Measurements from ENCODE around the gene NHERF2. TPM values are rescaled to one million over a fixed set of nuclear protein-coding genes. Genes with fewer than 3 reads are reported as not detected.

The NHERF2 gene
- total RNA-seq, 4 donors from 2014 or later: 13.8 to 36.5 (median 21.8) TPM

DNA sequence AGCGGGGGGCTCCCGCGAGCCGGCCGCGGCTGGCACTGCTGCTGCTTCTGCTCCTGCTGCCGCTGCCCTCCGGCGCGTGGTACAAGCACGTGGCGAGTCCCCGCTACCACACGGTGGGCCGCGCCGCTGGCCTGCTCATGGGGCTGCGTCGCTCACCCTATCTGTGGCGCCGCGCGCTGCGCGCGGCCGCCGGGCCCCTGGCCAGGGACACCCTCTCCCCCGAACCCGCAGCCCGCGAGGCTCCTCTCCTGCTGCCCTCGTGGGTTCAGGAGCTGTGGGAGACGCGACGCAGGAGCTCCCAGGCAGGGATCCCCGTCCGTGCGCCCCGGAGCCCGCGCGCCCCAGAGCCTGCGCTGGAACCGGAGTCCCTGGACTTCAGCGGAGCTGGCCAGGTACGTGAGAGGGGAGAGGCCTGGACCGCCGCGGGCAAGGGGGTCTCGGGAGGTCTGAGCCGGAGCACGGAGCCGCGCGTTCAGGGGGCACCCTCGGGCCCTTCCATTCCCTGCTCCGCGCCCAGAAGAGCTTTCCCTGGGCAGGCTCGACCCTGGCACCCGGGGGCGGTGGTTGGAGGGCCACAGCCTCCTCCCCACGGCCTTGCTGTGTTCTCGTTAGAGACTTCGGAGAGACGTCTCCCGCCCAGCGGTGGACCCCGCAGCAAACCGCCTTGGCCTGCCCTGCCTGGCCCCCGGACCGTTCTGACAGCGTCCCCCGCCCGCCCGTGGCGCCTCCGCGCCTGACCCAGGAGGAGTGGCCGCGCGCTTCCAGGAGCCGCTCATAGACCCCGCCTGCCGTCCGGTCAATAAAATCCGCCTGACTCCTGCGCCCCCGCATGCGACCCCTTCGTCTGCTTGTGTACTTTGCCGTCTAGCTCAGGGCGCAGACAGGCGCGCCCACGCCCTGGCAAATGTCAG, 6.5 kb upstream of the NHERF2 start:
- Histone ChIP-seq H3K27me3 (peaks cover 34% of the 10 kb centered on the region), H3K27ac (no peak overlapping the region), H3K4me3 (peak overlapping the region; percentile 13), H3K4me1 (peaks cover 43% of the 10 kb centered on the region), H3K36me3 (no peaks in the 10 kb centered on the region), H3K9me3 (no peaks in the 10 kb centered on the region)
- under 1% methylated on average over 38 of the region's 96 CpGs for WGBS
- TF ChIP-seq EP300 (IDR thresholded peaks at IDR 0.05): no peak
- TF ChIP-seq POLR2A (IDR thresholded peaks at IDR 0.05): no peak
- TF ChIP-seq POLR2AphosphoS5 (IDR thresholded peaks at IDR 0.05): no peak
- TF ChIP-seq, protein P1, sequence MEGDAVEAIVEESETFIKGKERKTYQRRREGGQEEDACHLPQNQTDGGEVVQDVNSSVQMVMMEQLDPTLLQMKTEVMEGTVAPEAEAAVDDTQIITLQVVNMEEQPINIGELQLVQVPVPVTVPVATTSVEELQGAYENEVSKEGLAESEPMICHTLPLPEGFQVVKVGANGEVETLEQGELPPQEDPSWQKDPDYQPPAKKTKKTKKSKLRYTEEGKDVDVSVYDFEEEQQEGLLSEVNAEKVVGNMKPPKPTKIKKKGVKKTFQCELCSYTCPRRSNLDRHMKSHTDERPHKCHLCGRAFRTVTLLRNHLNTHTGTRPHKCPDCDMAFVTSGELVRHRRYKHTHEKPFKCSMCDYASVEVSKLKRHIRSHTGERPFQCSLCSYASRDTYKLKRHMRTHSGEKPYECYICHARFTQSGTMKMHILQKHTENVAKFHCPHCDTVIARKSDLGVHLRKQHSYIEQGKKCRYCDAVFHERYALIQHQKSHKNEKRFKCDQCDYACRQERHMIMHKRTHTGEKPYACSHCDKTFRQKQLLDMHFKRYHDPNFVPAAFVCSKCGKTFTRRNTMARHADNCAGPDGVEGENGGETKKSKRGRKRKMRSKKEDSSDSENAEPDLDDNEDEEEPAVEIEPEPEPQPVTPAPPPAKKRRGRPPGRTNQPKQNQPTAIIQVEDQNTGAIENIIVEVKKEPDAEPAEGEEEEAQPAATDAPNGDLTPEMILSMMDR (IDR thresholded peaks at IDR 0.05): no peak
- DNase-seq (ENCODE audit: low spot score in 2 of 2): no peak

DNA sequence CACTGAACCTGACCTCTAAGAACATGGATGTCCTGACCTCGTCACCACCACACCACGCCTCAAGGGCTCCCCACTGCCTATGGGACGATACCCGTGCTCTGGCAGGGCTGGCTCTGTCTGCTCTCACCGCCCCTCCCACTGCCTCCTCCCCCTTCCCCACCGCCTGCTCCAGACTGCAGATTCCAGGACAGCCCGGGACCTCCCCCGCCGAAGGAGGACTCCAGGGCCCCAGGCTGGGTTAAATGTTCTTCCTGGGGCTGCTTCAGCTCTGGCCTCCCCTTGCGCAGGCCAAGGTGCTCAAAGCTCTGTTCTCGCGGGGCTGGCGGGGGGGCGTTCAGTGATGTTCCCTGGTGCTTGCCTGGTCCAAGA, 4.0 kb upstream of the NHERF2 start:
- Histone ChIP-seq H3K36me3 (no peaks in the 10 kb centered on the region), H3K27me3 (peaks cover 34% of the 10 kb centered on the region), H3K4me1 (peaks cover 50% of the 10 kb centered on the region), H3K27ac (no peak overlapping the region), H3K9me3 (no peaks in the 10 kb centered on the region), H3K4me3 (peak overlapping the region; percentile 30)
- TF ChIP-seq POLR2AphosphoS5 (IDR thresholded peaks at IDR 0.05): no peak
- TF ChIP-seq EP300 (IDR thresholded peaks at IDR 0.05): no peak
- no peak for TF ChIP-seq POLR2A (IDR thresholded peaks at IDR 0.05)
- TF ChIP-seq, protein P1 (IDR thresholded peaks at IDR 0.05): no peak
- 0% methylated on average over 8 of the region's 14 CpGs for WGBS
- DNase-seq (ENCODE audit: low spot score in 2 of 2): no peak

DNA sequence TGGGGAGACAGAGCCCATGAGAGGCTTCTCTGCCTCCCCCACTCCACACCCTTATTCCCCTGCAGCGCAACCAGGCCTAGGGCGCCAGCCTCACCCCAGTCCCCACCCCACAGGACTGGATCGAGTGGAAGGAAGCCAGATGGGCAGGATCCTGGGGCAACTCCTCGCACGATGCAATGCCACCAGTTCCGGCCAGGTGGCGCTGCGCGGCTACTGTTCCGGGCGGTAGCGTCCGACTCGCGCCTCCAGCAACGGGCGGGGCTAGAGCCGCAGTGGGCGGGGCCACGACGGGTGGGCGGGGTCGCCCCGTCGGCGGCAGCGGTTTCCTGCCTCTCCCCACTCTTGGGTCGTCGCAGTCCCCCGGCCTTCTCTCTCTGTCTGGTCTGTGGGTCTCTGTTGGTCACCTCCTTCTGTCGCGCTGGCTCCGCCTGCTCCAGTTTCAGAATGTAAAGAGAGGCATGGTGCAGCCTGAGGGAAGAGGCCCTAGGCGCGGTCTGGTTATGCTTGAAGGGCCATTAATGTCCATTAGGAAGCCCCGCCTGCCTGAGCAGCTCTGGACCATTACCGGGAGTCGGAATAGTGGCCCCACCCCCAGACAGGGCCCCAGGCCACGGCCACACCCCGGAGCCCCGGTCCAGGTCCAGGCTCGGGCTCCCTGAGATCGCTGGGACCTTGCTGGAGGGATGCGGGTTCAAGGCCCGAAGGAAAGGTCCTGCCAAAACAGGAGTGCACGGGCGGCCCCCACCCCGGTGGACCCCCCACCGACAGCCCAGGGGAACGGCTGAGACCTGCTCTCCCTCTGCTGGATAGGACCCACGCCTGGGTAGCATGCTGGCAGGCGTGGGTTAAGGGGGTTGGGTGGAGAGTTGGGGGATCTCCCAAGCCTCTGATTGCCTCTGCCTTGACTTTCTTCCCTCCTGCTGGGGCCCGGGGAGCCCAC, 3.3 kb upstream of the NHERF2 start:
- 8% methylated on average over 18 of the region's 53 CpGs for WGBS
- Histone ChIP-seq H3K36me3 (no peaks in the 10 kb centered on the region), H3K4me3 (peak overlapping the region; percentile 30), H3K9me3 (no peaks in the 10 kb centered on the region), H3K27ac (peak overlapping the region; percentile 33), H3K27me3 (peaks cover 34% of the 10 kb centered on the region), H3K4me1 (peaks cover 54% of the 10 kb centered on the region)
- peak; percentile 96 to 97 for DNase-seq (ENCODE audit: low spot score in 2 of 2)
- no peak for TF ChIP-seq POLR2A (IDR thresholded peaks at IDR 0.05)
- TF ChIP-seq POLR2AphosphoS5 (IDR thresholded peaks at IDR 0.05): peak in 1 of 3 donors; percentile 41
- TF ChIP-seq, protein P1 (IDR thresholded peaks at IDR 0.05): peak; percentile 92 to 99

DNA sequence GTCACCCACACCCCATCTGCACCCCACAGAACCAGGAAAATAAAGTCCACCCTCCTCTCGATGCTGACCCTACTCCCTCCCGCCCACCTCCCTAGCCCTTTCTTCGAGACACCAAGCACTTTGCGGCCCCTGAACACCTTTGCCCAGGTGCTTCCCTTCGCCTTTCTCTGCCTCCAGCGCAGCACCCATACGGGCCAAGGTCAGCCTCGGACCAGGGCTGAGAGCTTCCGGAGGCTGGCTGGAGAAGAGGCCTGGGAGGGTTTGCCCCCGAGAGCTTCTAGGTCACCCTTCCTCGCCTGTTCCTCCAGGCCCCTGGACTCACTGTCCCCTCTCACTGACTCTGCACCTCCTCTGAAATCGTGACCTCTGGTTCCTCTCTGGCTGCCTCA, 2.7 kb upstream of the NHERF2 start:
- H3K27me3 ChIP-seq: peaks cover 28% of the 10 kb centered on the region
- WGBS: 91% methylated on average over 12 of the region's 12 CpGs
- no peaks in the 10 kb centered on the region for H3K36me3 ChIP-seq
- DNase-seq (ENCODE audit: low spot score in 2 of 2): no peak
- H3K27ac ChIP-seq: no peak overlapping the region
- peak overlapping the region; percentile 30 for H3K4me3 ChIP-seq
- H3K9me3 ChIP-seq: no peaks in the 10 kb centered on the region
- TF ChIP-seq POLR2AphosphoS5 (IDR thresholded peaks at IDR 0.05) (no peak), POLR2A (IDR thresholded peaks at IDR 0.05) (no peak), EP300 (IDR thresholded peaks at IDR 0.05) (no peak)
- TF ChIP-seq, protein P1 (IDR thresholded peaks at IDR 0.05): no peak
- peaks cover 58% of the 10 kb centered on the region for H3K4me1 ChIP-seq
